Activated CD8-positive, alpha-beta memory T cell treated with anti-CD3 and anti-CD28 coated beads for 4 hours (primary cell): ENCODE measurements around the gene TMEM161A.
"Not testable (repeated sequence)": the region's sequence is repeated elsewhere in the genome, so short reads cannot be mapped to it uniquely, and the experiment has no call there.

Experiments used
- DNase-seq, 2 donors: peaks; one replicate each; pipeline ENCODE4 v3.0.0-alpha.2; 2020; ENCODE audit warnings: low read depth in 2 of 2

The TMEM161A gene

DNA sequence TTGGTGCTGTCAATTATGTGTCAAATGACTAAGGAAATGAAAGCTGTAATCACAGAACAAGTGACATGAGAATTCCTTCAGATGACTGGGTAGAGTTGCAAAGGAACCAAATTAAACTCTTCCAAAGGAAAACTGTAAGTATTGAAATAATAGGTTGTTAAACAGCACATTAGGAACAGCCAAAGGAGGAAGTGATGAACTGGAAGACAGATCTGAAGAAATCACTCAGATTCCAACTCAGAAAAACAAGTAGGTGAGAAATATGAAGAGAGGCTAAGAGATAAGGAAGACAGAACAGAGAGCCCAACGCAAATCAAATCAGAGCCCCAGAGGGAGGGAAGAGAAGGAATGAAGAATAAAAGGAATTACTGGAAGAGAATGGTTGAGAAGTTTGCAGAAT is 15.4 kb downstream of the TMEM161A start:
- no peak for DNase-seq

DNA sequence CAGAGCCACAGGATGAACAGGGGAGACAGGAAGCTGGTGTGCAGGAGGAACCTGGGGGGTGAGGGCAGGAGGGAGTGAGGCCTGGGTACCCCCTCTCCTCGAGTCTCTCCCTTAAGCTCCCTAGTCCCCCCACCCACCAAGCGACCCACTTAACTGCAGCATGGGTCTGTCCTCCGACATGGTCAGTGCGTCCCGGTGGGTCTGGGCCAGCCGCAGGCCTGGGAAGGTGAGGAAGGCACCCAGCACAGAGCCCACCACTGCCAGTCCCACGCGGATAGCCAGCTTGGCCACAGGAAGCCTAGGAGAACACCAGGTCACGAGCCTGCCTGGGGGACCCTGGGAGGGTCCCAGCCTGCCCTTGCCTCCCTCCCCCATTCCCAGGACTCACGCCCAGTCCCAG is 16.9 kb downstream of the TMEM161A start:
- DNase-seq = no peak

DNA sequence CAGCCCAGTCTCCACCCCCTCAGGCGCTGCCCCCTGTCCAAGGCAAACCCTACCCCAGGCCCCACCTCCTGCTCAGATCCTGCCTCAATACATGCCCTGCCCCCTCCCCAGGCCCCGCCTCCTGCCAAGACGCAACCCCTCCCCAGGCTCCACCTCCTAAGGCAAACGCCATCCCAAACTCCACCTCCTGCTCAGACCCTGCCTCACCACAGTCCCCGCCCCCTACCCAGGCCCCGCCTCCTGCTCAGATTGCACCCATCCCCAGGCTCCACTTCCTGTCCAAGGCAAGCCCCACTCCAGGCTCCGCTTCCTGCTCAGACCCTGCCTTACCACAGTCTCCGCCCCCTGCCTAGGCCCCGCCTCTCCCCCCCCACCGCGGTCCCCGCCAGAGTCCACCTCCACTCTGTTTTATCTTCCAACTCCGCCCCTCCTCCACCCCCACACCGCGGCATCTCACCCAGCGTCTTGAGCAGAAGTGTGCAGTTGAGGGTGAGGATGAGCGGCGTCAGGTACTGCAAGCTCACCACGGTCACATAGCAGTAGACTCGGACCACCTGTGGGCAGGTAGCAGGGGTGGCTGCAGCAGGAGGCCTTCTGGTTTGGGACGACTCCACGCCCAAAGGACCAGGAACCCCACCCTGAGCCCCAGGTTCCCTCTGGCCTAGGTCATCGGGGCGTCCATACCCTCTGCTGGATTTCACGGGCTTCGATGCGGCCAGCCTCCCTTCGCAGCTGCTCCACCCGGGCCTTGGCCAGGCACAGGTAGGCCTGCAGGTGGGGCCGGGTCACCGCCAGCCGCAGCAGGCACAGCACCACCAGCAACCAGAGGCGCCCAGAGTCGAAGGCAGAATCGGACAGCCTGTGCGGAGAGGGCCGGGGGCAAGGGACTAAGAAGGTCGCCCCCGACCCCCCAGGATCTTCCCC is 17.7 kb downstream of the TMEM161A start:
- DNase-seq = no peak

DNA sequence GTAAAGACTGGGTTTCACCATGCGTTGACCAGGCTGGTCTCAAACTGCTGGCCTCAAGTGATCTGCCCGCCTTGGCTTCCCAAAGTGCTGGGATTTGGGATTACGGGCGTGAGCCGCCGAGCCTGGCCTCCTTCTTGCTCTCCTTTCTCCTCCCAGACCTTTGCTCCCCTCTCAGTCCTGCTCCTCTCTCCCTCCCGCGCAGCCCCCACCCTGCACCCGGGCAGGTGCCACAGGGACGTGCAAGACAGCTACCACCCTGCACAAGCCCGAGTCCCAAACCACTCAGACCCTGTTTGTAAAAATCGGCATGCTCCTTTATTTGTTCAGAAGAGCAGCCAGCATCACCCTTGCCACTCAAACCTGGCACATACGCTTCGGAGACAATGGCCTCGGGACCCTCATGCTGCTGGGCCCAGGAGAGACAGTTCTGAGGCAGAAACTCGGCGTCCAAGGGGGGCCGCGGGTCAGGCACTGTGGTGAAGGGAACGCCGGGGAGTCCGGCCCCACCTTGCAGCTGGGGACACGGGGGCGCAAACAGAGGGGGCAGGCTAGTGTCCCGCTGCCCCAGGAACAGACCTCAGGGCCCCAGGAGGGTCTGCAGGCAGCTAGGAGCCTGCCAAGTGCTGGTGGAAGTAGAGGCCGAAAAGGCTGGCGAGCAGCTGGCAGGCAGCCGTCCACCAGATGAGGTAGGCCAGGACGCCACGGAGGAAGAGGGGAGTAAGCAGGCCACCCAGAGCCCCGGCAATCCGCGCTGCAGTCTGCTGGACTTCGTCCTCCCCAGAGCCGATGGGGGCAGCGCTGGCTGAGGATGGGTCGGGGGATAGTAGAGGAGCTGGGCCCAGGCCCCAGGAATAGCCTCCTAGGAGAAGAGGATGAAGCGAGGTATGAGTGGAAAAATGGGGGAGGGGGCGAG is 18.7 kb downstream of the TMEM161A start:
- DNase-seq = no peak

DNA sequence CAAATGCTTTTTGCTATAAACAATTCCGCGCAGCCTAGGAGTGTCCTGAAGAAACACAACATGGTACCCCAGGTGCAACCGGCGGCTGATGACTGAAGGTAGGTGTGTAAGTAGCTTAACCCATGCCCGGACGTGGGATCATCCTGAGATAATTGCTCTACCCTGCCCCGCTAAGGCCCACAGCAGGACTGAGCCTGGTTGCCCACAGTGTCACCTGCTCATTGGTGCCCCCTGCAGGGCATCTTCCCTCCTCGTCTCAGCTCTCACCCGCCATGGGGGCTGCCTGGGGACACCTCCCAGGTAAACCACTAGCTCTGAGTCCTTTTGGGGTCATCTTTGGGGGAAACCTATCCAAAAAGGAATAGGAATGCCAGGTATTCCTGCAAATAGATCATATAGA is 22.3 kb downstream of the TMEM161A start:
- DNase-seq = no peak

DNA sequence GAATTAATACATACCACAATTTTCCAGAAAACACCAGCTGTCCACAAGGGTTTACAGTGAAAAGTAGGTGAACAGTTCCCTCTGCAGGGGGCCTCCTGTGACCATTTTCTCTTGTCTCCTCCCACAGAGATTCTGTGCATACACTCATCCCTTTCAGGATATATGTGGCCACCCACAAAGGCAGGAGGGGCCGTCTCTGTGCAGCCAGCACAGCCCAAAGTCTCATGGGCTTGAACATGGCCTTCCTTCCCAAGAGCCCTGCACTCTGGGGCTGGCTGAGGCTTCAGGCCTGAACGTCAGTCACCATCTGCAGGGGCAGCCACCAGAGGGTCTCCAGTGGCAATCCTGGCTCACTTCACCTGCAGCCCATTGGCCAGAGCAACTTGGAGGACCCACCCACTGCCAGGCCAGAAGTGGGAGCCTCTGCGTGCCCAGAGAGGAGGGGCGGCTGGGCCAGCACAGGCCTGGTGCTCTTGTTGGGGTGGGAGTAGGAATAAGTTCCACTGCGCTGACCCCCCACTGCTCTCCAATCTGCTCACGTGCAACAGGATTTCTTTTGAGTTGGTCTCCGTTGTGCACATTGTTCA is 25.1 kb downstream of the TMEM161A start:
- DNase-seq = no peak

DNA sequence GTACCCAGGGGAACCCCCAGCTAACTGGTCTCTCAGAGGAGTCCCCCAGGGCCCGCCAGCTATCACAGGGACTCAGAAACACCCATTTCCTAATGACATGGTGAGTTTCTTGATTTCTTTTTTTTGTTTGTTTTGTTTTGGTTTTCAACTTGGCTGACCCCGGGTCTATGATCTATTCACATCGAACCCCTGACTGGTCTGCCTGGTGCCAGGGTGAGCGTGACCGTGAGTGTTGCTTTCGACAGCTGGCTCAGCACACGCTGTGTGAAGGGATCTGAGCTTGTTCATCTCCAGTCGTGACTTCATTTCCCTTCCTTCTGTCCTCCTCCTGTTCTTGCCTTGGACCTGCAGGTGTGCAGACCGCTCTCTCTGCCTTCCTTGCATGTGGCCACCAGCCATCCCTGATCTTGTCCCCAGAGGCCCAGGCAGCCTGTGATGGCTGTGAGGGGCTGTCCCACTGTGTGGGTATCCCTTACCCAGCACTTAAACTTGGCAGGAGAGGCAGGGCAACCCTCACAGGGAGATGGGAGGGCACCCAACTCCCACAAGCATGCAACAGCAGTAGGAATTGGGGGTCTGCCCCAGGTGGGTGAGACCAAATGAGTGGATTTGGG is 26.2 kb downstream of the TMEM161A start:
- no peak for DNase-seq

DNA sequence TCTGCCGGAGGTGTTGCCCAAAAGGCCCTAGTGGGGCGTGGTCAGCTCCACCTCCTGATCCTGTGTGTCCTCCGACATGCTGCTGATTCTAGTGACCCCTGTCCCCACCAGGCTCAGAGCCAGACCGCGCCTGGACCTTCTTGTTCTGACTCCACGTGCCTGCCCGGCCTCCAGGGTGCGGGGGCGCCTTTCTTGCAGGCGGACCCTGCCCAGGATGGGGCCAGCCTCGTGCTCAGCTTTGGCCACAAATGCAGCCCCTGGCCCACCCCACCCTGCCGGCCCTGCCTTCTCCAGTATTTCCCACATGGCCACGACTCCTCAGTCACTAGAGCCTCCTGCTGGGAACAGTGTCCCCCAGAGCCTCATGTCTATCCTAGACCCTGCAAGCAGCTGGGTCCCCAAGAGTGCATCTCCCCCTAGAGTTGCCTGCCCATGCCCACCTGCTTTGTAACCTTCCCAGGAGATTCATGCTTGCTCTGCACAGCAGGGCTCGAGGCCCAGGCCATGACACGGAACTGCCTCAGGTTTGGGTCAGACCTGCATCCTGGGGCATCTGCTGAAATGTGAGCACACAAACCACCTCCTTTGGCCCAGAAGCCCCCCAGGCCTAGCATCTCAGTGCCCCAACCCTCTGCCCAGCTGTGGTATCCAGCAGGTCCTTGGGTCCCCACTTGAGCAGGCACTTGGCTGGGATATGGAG is 27.0 kb downstream of the TMEM161A start:
- no peak for DNase-seq

DNA sequence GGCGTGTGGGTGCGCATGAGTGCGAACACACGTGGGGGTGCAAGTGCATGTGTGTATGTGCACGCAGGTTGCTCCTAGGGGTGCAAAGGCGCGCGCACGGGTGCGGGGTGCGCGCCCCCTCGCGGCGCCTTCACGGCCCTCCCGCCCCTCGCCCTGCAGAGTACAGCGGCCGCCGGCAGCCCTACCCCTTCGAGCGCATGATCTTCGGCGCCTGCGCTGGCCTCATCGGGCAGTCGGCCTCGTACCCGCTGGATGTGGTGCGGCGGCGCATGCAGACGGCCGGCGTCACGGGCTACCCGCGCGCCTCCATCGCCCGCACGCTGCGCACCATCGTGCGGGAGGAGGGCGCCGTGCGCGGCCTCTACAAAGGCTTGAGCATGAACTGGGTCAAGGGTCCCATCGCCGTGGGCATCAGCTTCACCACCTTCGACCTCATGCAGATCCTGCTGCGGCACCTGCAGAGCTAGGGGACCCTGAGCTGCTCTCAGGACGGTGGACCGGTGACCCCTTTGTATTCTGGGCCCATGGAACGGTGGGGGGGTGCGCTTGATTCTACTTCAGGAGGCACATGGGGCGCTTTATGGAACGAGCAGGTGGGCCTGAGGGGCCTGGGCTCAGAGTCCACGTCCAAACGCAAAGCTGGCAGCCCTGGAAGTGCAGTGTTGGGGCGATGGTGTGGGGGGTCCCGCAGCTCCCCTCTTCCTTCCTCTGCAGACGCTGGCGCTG is 27.7 kb downstream of the TMEM161A start:
- no peak for DNase-seq

DNA sequence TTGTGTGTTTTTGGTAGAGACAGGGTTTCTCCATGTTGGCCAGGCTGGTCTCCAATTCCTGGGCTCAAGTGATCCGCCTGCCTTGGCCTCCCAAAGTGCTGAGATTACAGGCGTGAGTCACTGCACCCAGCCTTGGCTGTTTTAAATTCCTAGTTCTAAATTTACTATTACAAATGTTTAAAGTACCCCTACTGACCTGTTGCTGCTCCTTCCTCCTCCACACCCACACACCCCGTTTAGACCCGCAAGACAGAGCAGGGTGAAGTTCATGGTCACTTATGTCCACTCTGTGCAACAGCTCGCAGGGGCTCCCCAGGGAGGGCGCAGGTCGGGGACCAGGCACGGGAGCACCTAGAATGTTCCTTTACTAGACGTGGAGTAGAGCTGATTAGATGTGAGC is 28.7 kb downstream of the TMEM161A start:
- DNase-seq = no peak

DNA sequence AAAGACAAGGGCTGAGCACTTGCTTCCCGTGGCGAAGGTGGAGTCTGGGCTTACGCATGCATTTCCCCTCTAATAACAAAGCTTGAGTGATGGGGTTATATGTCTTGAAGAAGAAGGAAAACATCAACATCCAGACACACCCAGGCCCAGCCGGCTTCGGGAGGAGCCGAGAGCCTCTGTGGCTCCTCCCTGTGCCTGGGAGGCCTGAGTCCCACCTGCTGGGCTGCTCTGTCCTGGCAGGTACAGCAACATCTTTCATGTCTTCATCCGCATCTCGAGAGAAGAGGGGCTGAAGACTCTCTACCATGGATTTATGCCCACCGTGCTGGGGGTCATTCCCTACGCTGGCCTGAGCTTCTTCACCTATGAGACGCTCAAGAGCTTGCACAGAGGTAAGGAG is 30.6 kb downstream of the TMEM161A start:
- DNase-seq = no peak

DNA sequence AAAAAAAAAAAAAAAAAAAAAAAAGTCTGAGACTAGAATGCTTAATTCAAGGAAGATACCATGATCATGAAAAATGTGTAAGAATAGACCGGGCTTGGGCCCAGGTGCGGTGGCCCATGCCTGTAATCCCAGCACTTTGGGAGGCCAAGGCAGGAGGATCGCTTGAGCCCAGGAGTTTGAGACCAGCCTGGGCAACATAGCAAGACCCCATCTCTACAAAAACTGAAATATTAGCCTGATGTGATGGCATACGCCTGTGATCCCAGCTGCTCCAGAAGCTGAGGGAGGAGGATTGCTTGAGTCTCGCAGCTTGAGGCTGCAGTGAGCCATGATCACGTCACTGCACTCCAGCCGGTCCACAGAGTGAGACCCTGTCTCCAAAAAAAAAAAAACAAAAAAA is 31.3 kb downstream of the TMEM161A start:
- not testable (repeated sequence) for DNase-seq

DNA sequence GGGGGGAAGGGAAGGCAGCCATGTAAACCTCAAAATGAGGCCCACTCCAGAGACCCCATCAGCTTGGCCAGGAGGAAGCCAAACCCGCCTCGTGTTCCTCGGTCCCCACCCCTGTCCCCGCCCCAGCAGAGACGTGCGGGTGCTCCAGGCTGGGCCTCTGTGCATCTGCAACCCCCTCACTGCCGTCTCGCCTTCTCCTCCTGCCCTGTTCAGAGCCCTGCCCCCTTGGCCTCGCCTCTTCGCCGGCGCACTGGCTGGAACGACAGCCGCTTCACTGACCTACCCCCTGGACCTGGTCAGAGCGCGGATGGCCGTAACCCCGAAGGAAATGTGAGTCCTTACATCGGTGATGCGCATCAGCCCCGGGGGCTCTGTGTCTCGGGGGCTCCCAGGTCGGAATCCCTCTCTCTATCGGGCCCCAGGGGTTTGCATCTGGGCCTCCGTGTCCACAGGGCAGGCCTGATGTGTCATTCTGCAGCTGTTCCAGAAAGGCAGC is 32.2 kb downstream of the TMEM161A start:
- DNase-seq = no peak

DNA sequence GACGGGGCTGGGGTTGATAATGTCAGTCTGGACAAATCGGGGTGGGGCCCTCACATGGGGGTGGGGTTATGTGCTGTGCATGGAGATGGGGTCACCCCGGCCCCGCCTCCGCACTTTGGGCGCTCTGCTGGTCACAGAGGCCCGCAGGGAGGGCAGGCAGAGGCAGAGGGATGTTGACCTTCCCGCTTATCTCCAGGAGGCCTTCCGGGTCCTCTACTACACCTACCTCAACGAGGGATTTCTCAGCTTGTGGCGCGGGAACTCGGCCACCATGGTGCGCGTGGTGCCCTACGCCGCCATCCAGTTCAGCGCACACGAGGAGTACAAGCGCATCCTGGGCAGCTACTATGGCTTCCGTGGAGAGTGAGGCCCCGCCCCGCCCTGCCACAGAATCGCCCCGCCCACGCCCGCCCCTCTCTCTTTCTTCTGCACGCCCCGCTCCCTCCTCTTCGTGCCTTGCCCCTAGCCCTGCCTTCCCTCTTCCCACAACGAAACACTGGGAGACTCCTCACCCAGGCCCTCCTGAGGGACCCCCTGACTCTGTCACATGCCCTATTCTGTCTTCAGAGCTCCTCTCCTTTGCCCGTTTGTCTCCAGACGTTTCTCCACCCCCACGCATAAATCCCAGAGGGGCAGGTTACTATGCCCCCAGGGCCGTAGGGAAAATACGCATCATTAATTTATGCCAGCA is 32.8 kb downstream of the TMEM161A start:
- DNase-seq = no peak

DNA sequence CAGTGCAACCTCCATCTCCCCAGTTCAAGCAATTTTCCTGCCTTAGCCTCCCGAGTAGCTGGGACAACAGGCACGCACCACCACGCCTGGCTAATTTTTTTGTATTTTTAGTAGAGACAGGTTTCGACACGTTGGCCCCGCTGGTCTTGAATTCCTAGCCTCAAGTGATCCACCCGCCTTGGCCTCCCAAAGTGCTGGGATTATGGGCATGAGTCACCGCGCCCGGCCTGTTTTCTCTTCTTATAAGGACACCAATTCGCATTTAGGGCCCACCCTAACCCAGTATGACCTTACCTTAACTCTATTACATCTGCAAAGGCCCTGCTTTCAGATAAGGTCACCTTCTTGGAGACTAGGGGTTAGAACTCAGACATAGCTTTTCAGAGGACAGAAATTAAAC is 35.1 kb downstream of the TMEM161A start:
- no peak for DNase-seq

DNA sequence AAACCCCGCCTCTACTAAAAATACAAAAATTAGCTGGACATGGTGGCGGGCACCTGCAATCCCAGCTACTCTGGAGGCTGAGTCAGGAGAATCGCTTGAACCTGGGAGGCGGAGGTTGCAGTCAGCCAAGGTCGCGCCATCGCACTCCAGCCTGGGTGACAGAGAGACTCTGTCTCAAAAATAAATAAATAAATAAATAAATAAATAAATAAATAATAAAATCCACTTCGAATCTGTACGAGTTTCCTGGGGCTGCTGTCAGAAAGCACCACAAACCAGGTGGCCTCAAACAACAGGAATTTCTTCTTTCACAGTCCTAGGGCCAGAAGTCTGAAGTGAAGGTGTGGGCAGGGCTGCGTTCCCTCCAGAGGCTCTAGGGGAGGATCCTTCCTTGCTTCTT is 35.7 kb downstream of the TMEM161A start:
- not testable (repeated sequence) for DNase-seq

DNA sequence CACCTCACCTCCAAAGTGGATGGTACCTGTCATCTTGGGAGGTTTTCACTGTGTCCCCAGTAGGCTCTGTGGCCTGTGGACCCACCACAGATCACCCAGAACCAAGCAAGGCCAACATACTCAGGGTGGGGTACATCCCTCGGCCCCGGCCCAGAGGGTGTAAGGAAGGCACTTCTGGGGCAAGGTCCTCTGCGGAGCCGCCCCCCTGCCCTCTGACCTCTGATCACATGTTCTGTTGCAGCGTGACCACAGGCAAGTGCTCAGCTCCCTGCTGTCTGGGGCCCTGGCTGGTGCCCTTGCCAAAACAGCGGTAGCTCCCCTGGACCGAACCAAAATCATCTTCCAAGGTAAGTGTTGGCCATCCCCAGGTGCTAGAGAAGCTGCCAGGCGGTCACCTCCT is 36.7 kb downstream of the TMEM161A start:
- no peak for DNase-seq

DNA sequence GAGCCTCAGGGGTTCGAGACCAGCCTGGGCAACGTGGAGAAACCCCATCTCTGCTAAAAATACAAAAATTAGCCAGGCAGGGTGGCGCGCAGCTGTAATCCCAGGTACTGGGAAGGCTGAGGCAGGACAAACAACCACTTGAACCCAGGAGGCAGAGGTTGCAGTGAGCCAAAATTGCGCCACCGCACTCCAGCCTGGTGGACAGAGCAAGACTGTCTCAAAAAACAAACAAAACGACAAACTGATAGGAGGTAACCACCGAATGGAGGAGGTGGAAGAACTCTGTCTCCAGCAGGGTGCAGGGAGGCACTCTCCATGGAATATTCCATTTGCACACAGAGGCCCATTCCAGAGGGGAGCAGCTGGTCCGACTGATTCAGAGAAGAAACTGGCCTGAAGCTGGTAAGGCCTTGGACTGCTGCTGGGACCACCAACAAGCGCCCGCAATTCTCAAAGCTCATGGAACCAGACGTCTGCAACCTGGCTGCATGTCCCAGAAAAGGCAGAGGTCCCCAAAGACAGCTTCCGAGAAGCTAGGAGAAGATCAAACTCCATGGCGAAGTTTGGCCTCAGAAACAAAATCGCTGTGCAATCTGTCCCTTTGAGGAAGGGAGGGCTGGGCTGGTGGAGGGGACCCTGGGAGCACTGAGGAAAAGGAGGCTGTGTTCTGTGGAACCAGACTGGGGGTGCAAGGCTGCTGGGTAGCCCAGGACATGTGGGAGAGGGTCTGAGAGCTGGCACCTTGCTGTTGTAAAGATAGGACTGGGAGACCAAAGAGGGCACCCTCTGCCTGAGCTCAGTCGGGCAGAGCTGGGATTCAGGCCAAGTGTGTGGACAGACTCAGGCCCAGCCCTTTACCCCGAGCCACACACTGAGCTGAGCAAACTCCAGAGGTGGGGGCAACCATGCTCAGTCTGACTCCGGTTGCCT is 39.3 kb downstream of the TMEM161A start:
- DNase-seq = no peak
